K562 (cell line): ENCODE measurements around the gene MCIDAS.

Experiments used
- GABPA ChIP-seq: fragments of 200-800 bp; sonication (Bioruptor generic); conservative IDR thresholded peaks from 2 replicates; pipeline ENCODE4 v1.6.1; 2016; ENCODE audit warnings: low read depth, missing genetic modification characterization, missing compliant biosample characterization
- GATA2 ChIP-seq: sonication (generic); formaldehyde crosslinking; IDR thresholded peaks from 2 replicates; pipeline ENCODE4 v1.4.0; 2020; ENCODE audit warnings: mild to moderate bottlenecking, missing genetic modification reagents
- KLF1 ChIP-seq: fragments of 450-650 bp; IDR thresholded peaks from 2 replicates; pipeline ENCODE4 v1.6.1; 2016; ENCODE audit warnings: missing genetic modification characterization, missing compliant biosample characterization
- NKRF ChIP-seq: fragments of 450-650 bp; IDR thresholded peaks from 2 replicates; pipeline ENCODE4 v1.6.1; 2016; ENCODE audit warnings: borderline replicate concordance
- SP1 ChIP-seq: sonication (generic); formaldehyde crosslinking; IDR thresholded peaks from 2 replicates; pipeline ENCODE4 v1.8.1; 2022; ENCODE audit warnings: mild to moderate bottlenecking, missing genetic modification reagents
- TSHZ1 ChIP-seq: fragments of 250-450 bp; sonication (Bioruptor Pico); IDR thresholded peaks from 2 replicates; pipeline ENCODE4 v1.4.0; 2020; ENCODE audit warnings: mild to moderate bottlenecking, moderate library complexity
- ZC3H11A ChIP-seq: IDR thresholded peaks from 2 replicates; pipeline ENCODE4 v1.6.1; 2012; ENCODE audit warnings: low read depth, low read length, improper control_type of control experiment
- ZNF592 ChIP-seq: fragments of 450-650 bp; IDR thresholded peaks from 2 replicates; pipeline ENCODE4 v1.6.1; 2017; ENCODE audit warnings: antibody characterized with exemption, mild to moderate bottlenecking

DNA sequence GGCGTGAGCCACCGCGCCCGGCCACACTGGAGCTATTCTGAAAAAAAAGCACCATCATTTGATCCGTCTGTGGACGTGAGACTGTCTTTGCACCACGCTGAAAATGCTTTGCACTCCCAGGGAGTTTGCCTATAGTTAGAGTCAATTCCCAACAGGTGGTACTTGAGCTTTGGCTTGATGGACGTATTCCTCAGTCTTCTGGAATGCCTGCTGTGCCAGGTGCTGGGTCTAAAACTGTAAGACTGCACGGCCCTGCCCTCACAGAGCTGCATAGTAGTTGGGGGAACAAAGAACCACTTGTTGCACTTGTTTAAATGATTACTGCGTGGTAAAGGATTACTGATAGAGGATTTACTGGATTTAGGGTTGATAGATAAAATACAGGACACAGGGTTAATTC, 9.7 kb upstream of the MCIDAS start:
- TF ChIP-seq ZNF592: no peak
- TF ChIP-seq GABPA (tag): no peak
- no peak for TF ChIP-seq ZC3H11A
- no peak for TF ChIP-seq GATA2 (CRISPR knock-in tag)
- no peak for TF ChIP-seq KLF1
- no peak for TF ChIP-seq SP1 (CRISPR knock-in tag)
- TF ChIP-seq TSHZ1 (CRISPR knock-in tag): no peak
- TF ChIP-seq NKRF: no peak
